Measurements from ENCODE around the gene DDHD1.

- TF ChIP-seq, protein P1, sequence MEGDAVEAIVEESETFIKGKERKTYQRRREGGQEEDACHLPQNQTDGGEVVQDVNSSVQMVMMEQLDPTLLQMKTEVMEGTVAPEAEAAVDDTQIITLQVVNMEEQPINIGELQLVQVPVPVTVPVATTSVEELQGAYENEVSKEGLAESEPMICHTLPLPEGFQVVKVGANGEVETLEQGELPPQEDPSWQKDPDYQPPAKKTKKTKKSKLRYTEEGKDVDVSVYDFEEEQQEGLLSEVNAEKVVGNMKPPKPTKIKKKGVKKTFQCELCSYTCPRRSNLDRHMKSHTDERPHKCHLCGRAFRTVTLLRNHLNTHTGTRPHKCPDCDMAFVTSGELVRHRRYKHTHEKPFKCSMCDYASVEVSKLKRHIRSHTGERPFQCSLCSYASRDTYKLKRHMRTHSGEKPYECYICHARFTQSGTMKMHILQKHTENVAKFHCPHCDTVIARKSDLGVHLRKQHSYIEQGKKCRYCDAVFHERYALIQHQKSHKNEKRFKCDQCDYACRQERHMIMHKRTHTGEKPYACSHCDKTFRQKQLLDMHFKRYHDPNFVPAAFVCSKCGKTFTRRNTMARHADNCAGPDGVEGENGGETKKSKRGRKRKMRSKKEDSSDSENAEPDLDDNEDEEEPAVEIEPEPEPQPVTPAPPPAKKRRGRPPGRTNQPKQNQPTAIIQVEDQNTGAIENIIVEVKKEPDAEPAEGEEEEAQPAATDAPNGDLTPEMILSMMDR (conservative IDR thresholded peaks at IDR 0.05) = no peak
- no peak for TF ChIP-seq ZFX (IDR thresholded peaks at IDR 0.05)
Measured at GRCh38 chr14:52998376-52999015, 154.6 kb downstream of the DDHD1 start.
